HG03439 (cell line): ENCODE data around the gene ABCA4.

Experiments
- ATAC-seq: cut with Tn5 transposase; IDR thresholded peaks from one replicate; pipeline ENCODE4 v1.9.1; 2021; ENCODE audit warnings: mild to moderate bottlenecking, moderate library complexity; ENCODE audit not compliant: unreplicated experiment

The ABCA4 gene

DNA sequence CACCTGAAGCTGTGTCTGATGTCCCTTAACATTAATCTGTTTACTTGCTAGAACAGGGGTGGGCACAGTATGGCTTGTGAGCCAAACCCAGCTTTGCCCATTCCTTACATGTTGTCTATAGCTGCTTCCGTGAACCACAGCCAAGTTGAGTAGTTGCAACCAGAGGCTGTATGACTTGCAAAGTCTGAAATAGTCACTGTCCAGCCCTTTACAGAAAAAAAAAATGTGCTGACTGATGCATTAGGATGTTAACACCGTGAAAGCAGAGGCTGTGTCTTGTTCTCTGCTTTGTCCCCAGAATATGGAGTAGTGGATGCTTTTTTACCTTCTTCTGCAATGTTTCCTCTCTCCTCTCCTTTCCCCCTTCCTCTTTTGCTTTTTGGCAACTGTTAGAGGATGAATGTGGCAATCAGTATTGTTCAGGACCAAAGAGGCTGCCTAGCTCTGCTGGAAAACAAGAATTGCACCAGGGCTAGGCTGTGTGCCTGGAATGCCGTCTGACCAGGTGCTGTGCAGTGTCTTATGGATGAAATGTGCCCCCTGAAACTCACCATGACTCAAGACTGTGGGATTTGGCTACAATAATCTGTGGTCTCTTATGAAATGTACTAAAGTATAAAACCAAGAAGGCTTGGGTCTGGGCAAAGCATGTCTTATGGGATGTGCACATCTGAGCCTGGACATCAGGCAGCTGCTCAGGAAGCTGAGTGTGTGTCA, 132.2 kb downstream of the ABCA4 start:
- no peak for ATAC-seq

DNA sequence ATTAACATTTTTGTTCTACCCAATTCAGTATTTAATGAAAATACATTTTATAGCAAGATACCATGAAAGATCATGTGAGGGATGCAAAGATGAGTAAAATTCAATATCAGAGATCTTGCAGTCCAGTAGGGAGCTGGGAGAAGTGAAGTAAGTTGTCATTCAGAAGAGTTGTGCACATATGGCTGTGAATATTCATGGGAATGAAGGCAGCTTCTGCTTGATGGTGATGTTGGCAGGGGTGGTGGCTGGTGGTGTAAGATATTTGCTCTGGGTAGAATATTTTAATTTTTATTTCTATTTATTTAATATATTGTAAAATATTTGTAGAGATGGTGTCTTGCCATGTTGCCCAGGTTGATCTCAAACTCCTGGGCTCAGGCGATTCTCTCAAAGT, 139.7 kb downstream of the ABCA4 start:
- no peak for ATAC-seq

DNA sequence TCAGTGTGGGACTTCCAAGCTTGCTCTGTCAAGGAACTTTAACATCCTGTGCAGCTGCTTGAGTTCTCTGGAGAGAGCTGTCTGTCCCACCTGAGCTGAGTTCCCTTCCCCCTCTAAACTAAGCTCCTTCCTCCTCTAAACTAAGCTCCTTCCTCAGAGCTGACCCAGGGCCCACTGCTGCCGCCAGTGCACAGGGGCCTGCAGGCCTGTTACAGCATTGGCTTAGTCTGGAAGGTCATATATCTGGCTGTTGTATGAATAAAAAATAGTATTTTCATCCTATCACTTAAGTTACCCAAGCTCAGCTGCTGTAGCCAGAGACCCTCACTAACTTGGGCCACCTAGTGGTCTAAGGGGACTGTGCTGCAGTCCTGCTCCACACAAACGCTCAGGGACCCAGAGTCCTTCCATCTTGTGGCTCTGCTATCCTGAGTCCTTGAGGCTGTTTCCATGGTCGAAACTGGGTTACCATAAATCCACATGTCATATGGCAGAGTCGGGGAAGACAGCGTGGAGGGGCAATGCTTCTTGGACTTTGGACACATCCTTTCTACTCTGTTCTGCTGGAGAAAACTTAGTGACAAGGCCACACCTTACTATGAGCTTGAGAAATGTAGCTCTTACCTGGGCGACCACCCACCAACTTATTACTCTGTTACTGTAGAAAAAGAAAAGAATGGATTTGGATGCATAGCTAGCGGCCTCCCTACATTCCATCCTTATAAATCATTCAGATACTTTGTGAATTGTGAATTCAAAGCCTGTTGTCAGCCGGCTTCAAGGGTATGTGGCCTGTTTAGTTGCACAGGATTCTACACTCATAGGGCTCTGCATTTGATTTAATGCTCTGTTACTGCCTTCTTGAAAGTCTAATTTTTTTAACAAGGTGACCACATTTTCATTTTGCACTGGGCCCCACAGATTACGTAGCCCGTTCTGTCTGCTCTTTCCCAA, 140.4 kb downstream of the ABCA4 start:
- ATAC-seq: no peak

DNA sequence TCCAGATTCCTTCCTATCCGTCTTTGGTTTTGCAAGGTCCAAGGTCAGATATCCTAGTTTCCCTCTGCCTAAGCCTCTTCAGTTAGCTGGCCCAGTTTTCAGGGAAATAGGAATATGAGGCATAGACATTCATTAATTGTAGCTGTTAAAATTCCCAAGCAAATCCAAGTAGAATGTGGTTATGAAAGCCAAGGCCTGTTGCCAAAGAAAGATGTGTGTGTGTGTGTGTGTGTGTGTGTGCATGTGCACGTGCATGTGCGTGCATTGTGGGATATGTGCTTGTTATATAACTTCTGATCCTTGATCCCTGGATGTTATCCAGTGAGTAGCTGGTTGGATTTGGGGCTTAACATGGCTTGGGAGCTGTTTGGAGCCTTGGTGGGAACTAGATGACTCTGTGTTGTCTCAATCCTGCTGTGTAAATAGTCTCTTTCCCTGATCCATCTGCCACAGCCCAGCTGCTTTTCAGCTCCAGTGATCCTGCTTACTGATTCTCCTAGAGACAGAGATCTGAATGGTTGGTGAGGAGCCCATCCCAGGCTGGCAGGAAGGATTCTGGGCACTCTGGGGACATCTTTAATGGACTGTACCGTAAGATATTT, 141.1 kb downstream of the ABCA4 start:
- no peak for ATAC-seq

DNA sequence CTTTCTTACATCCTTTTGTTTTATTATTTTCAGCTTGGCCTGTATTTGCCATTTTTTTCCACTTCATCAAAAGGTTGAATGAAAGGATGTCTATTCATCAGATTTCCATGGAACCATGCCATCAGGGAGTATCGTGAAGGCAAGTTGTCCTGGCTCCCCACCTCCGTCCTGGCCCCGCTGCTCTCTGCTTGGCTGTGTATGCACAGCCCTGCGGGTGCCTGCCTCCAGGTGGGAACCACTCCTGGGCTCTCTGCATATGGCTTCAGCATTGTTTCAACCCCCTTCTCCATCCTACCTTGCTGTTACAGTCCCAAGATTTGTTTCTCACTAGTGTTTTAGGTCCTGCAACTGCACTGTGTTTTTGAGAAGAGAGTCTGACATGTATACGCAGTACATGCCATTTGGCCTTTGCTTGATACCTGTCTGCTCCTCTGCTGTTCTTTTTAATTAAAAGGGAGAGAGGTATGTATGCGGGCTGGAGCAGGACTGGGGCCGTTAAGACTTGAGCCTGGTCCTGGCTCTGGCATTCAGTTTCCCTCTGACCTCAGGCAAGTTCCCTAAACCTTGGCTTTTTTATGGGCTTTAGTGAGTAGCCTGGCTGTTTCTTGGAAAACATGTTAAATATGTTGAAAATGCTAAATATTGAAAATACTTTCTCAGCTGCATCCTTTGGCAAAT, 141.8 kb downstream of the ABCA4 start:
- no peak for ATAC-seq

DNA sequence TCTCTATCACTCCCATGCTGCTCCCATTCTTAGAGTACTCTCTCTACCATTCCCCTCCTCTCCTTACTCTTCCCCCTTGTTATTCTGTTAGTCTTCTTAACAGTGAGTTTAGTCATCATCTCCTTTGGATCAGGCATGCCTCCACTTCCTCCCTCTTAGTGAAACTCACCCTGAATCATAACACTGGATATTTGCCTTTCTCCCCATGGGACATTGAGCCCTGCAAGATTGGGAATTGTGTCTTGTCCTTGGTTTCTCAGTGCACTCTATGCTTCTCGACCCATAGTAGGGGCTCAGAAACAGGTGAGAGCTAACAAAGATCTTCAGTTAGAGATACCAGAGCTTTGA, 143.4 kb downstream of the ABCA4 start:
- no peak for ATAC-seq

DNA sequence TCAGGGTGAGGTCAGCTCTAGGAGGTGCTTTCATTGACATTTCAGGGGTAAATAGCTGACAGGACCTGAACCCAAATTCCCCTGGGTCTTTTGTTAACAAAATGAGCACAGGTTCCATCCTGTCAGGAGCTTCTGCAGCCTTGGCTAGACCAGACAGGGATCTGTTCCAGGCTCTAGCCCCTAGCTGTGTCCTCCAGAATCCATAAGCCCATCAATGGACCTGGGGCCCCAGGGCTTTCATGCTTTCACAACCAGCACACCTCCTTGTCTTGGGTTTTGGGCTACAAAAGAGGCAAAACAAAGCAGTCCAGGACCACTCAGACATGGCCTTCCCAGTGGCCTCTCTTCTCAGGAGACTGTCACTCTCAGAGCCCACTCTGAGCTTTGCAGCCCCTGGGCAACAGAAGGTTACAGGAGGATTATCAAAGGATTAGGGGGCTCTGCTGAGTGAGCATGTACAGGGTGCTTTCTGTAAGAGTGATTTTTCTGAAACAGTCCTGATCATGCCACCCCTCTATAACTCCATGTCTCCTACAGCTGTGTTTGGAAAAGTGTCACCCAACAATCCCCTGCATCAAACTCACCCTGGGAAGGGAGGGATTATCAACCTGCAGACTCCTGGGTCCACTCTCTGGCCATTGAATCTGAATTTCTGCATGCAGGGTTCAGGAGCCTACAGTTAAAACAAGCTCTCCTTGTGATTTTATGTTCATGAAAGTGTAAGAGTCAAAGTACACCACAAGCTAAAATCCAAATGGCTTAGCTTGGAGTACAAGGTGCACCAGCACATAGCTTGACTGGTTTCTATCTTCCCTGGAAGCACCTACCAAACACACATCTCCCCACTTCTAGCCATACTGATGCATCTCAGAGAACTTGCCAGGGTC, 144.0 kb downstream of the ABCA4 start:
- no peak for ATAC-seq

DNA sequence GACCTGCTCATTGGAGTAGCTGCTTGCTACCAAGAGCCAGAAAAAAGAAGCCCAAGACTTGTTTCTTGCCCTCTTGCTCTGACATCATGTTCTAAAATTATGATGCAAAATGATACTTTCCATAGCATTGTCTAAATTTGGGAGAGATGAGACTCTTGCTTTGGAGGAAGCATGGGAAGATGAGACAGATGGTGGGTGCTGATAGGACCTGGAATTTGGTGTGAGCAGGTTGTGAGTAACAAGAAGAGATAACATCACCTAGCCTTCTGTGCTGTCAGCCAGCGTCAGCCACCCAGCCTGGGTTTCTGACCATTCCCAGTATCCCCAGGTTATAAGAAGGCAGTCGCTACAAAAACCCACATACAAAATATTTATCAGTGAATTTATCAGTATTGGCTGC, 144.7 kb downstream of the ABCA4 start:
- no peak for ATAC-seq

DNA sequence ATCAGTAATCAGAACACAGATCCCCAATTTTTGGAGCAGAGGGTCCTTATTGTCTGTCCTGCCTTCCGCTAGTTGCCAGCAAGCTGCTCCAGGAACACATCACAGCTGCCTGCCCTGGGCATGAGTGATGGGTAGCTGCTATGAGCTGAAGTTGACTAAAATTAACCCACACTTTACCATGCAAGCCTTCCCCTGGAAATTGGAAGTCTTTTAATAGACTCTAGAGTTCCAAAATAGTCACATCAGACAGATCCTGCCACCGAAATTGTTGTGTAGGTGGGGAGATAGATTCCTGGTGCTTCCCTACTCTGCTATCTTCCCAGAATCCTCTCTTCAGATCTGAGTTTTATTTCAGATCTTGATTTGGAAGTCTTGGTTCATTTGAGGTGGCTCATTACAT, 148.6 kb downstream of the ABCA4 start:
- no peak for ATAC-seq

DNA sequence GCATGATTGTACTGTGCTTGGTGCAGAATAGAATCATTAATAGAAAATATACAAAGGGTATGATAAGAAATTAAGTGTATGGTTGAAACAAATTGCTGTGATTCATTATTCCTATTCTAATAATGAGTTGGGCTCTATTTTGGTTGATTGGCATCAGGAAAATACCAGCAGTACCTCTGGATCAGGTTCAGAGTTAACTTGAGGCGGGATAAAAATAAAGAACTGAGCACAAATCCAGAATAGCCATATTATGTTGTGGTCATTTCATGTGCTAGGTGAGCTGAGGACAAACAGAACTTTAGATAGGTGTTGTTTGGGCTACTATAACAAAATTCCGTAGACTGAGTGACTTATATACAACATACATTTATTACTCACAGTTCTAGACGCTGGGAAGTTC, 151.1 kb downstream of the ABCA4 start:
- no peak for ATAC-seq

DNA sequence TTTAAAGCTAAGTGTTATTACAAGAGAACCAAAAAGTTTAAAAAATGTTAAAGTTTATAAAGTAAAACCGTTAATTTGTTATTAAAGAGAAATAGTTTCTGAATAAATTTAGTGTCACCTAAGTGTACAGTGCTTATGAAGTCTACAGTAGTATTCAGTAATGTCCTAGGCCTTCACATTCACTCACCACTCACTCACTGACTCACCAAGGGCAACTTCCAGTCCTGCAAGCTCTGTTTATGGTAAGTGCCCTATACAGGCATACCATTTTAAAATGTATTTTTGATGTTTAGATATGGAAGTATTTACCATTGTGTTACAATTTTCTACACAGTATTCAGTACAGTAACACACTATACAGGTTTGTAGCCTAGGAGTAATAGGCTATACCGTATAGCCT, 151.6 kb downstream of the ABCA4 start:
- no peak for ATAC-seq

DNA sequence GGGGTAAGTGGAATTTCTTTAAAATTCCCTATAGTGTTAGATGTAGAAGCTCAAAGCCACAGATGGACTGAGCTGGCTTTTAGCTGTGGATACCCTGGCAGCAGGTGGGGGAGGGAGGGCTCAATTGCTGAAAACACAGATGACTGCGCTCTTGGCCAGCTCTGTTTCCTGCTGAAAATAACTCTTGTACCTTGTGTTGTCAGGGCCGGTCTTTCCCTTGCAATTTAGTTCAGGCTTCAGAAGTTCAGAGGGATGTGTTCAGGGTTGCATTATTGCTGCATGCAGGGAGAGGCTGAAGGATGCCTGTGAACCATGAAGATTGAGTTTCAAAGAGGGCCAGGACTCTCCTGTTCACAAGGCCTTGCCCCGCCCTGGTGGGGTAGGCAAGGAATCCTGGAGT, 153.6 kb downstream of the ABCA4 start:
- no peak for ATAC-seq

DNA sequence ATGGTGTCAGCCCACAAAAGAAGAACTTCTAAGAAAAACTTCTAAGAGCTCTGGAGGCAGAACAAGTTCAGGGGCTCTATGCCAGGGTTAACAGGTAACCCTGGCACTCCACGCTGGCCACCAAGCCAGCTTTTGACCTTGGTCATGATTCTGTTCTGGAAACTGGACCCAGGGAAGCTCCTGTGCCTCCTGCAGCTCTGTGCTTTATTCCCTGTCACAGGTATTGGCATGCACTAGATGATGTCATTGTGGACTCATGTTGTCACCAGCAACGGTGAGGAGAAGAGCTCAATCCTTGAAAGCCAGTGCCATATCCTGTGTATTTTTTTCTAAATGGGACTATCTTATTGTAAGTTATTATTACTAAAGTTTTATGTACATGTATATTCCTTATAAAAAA, 155.1 kb downstream of the ABCA4 start:
- ATAC-seq: no peak

DNA sequence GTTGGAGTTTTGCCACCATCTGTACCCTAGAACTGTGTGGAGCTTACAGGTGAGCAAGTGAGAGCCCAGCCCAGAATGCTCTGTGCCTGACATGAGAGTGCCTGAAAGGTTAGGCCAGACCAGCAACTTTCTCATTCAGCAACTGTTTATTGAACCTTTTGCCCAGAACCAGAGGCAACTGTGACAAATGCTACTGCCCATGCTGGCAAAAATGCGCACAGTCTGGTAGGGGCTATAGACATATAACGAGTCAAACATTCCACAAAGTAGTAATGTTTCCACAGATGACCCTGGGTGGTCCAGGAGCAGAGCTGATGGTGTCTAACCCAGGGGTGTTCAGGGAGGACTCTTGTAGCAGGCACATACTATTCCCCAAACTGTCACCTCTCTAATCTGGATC, 155.7 kb downstream of the ABCA4 start:
- ATAC-seq: no peak

DNA sequence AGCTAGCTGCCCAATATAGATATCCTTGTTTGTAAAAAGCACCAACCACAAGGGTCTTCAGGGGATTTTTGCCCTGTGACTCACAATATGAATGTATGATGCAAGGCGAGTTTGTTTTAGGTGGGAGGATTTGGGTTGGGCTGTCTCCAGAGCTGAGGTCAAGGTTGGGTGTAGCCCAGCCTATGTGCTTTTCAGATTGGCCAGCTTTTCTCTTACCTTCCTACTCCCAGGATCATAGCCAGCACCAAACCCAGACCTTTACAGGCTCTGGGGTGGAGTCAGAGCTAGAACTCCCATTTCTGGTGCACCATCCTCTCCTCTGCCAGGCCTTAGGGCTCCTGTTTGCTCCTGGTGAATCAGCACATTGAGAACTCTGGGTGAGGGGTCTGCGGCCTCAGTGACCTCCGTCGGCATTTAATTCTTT, 156.2 kb downstream of the ABCA4 start:
- ATAC-seq: no peak

DNA sequence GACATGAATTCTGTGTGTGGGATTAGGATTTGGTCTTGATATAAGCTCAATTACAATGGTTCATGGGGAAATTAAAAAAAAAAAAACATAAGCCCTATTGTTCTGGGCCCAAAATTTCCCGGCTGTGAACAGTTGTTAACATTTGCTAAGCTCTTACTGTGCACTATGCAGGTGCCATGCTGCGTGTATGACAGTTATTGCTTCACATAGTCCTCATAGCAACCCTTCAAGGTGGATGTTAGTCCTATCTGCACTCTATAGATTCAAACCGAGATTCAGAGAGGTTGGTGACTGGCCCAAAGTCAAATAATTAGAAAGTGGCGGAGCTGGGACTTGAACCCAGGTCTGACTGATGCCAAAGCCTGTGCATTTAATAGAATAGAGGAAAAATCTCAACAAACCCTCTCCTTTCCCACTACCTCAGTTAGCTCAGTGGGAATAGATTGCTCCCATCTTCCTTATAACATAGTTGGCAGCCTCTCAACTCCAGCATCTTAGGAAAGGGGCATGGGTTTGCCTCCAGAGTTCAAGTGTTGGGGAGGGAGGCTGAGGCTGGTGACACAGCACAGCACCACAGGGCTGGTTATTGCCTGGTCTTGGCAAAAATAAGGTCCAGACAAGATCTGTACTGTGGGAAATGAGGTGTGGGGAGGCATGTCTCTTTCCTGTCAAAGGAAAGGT, 156.7 kb downstream of the ABCA4 start:
- ATAC-seq: no peak

DNA sequence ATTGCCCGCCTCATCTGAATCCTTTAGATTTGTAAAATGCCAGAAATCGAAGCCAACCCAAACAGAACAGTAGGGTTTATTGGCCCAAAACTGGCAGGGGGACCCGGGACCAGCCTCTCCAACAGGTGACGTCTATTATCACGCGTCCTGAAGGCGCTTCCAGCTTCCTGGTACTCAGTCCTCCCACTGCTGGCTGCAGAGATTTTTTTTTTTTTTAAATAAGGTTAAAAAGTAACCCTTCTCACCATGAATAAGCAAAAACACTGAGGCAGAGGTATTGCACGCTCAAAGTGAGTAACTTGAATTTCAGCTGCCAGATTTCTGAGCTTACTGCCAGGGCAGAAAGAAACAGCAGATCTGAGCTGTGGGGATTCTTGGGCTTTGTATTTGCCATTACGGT, 157.4 kb downstream of the ABCA4 start:
- ATAC-seq: no peak

DNA sequence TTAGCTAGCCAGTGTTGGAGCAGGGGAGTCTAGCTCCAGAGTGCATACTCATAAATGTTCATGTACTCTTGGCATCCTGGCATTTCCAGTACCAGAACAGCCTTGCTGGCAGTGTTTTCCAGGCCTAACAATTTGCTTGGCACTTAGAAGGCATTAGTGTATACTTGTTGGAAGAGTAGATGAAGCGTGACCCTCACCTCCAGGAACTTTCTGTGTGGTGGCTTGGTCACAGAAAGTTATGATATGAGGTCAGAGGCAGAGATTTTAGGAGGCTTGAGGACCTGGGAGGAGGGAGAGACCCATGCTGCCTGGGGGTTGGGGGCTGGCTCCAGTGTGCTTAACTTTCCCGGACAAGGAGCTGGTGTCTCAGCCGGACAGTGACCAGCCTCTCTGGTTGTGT, 159.0 kb downstream of the ABCA4 start:
- ATAC-seq: no peak

DNA sequence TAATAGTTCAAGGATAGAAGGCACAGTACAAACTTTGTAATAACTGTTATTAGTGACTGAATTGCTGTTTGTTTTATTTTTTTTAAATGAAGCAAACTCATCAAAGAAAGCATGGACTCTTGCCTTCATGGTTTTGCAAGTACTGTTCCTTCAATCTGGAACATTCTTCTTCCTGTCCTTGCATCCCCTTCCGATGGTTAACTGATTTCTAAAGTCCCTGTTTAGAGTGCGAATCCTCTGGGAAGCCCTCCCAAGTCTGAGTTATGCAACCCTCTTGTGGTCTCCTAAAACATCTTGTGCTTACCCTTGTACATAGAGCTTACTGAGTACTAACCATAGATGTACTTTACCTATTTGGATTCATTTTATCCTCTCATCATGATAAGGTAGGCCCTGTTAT, 159.5 kb downstream of the ABCA4 start:
- no peak for ATAC-seq

DNA sequence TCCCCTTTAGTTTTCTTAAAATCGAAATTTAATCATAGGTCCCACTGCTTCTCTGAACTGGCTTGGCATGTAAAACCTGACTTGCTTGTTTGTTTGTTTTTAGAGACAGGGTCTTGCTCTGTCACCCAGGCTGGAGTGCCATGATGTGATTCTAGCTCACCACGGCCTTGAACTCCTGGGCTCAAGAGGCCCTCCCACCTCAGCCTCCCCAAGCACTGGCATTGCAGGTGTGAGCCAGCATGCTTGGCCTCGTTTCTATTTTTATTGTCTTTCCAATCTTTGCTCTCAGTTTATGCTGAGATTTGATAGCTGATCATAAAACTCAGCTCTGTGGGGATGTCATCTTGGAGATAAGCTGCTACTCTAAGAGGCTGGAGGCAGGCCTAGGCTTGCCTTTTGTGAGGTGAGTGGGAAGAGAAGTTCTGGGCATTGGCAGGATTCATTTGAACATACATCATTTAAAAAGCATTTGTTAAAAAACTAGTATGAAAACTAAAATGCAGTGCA, 160.3 kb downstream of the ABCA4 start:
- ATAC-seq: no peak
